Renal cortical epithelial cell (primary cell): Measurements from ENCODE around the gene C12orf43. TPM values are rescaled to one million over a fixed set of nuclear protein-coding genes. Genes with fewer than 3 reads are reported as not detected.

Experiments used
- total RNA-seq: library from RNA; depleted of rRNA; stranded (reverse); fragments of >200 nt; gene quantifications from 2 replicates; pipeline ENCODE4 v1.2.3, GENCODE V29; 2014

The C12orf43 gene
- total RNA-seq, 1 donor from 2014 or later = 20.1 TPM

Other genes with a start within 250 kb of the C12orf43 start
- 6.6 and 13.5 TPM in 2 replicates for gene SPPL3, start 112.1 kb downstream of the C12orf43 start, total RNA-seq
- 1.7 and 1.9 TPM in 2 replicates for gene HNF1A, start 37.9 kb downstream of the C12orf43 start, total RNA-seq
- 0.94 and 4.0 TPM in 2 replicates for gene OASL, start 22.8 kb upstream of the C12orf43 start, total RNA-seq
- 0.10 and 0.52 TPM in 2 replicates for gene P2RX7, start 116.4 kb upstream of the C12orf43 start, total RNA-seq
- gene P2RX4, start 193.6 kb upstream of the C12orf43 start, total RNA-seq = 22.3 and 65.1 TPM in 2 replicates